ENCODE data around the gene TNRC18.
A peak's percentile ranks its signal among the peaks of the same experiment; 100 is the strongest.
"Not testable (repeated sequence)": the region's sequence is repeated elsewhere in the genome, so short reads cannot be mapped to it uniquely, and the experiment has no call there.

TNRC18 gene

DNA sequence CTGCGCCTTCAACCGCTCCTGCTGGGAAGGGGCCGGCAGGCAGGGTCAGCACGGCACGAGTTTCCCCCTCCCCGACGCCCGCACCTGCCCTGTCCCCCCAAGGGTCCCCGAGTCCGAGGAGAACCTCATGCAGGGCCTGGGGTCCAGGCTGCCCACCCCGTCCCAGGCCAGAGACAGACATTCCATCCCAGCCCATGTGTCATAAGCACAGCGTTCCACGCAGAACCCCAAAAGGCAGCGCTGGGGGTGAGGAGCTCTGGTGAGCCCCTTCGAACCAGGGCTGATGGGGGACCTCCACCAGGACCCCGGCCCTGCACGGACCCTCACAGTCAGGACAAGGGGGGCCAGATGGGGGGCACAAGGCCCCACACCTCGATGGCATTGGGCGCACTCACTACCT is 49.2 kb downstream of the TNRC18 start:
- DNase-seq = no peak

DNA sequence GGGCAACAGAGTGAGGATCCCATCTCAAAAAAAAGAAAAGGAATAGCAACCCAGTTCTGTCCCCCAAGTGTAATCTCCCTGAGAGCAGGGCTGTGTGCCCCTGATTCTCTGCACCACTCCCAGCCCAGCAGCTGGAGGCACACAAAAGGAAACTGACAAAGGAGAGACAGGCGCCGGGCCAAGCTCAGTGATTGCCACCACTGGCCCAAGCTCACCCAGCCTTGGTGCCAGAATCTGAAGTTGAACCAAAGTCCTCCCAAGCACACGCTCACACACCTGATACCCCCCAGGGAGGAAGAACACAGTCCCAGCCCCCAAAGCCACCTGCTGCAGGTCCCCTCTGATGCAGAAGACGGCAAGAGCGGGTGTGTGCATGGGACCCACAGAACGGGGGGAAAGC is 50.3 kb downstream of the TNRC18 start:
- no peak for DNase-seq

DNA sequence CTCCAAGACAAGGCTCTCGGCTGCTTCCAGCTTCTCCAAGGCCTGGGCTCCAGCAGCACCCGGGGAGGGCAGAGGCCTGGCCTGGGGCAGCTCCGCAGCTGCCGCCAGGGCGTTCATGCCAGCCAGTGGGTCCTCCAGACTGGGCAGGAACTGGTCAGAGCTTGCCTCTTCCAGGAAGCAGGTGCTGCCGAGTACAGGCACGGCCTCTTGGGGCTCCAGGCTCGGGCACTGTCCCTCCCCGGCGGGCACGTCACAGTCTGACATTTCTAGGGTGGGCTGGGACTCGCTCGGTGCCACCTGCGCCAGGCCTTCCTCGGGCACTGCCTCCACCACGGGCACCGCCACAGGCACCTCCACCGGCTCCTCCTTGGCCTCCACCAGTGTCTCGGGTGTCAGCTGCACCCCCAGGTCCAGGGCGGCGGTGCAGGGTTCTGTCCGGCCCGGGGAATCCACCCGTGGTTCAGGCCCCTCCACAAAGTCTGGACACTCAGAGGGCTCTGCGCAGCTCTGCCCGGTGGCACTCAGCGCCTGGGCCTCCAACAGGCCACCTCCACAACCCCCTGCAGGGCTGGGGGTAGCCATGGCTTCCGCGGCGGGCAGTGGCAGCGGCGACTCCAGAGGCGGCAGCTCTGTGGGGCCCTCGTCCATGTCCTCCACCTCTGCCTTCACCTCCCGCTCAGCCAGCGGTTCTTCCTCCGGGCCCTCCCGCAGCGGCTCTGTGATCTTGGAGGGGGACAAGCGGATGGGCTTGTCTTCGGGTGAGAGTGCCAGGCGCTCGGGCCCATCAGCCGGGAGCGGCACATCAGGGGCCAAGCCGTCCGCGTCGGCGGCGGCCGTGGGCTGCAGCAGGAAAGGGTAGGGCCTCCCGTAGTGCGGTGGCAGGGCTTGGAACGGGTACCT is 52.9 kb downstream of the TNRC18 start:
- DNase-seq = no peak

DNA sequence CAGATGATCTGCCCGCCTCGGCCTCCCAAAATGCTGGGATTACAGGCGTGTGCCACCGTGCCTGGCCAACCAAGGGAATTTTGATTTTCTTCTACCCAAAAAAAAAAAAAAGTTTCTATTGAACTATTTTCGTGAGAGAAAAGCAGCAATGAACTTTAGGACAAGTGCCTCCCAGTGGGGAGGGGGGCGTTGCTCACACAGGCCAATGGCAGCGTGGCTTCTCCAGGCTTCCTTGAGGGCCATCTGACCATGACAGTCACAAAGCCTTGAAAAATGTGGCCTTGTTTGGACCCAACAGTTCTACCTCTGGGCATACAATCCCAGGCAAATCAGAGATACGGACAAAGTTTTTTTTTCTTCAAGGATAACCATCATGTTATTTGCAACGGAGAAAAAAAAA is 56.0 kb downstream of the TNRC18 start:
- DNase-seq = no peak

DNA sequence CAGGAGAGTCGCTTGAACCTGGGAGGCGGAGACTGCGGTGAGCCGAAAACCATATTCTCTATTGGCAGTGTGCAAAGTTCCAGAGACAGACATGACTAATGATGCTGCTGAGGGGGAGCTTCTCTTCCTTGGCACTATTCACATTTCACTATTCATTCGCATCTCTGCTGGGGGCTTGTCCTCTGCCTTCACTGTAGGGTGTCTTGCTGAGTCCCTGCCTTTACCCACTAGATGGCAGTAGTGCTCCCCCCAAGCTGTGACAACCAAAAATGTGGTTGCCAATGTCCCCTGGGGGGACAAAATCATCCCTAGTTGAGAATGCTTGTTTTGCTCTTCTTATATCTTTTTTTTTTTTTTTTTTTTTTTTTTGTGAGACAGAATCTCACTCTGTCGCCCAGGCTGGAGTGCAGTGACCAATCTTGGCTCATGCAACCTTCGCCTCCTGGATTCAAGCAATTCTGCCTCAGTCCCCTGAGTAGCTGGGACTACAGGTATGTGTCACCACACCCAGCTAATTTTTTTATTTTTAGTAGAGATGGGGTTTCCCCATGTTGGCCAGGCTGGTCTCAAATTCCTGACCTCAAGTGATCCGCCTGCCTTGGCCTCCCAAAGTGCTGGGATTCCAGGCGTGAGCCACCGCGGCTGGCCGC is 57.5 kb downstream of the TNRC18 start:
- peak; percentile 57 for DNase-seq

DNA sequence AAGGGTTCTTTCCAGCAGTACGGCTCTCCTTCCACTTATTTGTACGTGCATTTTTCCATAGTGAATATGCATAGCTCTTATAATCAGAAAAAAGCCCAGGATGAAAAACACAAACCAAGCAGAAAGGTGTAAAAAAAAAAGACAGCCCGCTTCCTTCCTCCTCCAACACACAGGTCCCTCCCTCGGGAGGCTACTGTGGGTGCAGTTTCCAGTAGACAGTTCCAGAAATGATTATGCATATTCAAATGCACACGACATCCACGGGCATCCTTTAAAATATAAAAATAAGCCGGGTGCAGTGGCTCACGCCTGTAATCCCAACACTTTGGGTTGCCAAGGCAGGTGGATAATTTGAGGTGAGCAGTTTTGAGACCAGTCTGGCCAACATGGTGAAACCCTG is 59.9 kb downstream of the TNRC18 start:
- DNase-seq = no peak

DNA sequence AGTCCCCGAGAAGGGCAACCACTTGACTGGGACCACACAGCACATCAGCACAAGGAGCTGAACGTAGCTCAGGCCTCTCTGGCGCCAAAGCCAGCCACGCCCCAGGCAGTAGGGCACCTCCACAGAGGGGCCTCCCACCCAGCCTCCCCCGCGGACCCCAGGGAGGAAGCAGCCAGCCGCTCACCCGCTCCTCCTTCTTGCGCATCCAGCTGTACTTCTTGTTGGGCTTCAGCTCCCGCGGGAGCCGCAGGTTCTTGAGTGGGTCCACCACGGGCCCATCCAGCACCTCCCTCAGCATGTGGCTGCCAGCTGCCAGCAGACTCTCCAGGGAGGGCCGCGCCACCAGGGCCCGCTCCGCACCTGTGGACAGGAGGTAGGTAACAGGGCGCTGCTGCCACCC is 61.2 kb downstream of the TNRC18 start:
- DNase-seq = no peak

DNA sequence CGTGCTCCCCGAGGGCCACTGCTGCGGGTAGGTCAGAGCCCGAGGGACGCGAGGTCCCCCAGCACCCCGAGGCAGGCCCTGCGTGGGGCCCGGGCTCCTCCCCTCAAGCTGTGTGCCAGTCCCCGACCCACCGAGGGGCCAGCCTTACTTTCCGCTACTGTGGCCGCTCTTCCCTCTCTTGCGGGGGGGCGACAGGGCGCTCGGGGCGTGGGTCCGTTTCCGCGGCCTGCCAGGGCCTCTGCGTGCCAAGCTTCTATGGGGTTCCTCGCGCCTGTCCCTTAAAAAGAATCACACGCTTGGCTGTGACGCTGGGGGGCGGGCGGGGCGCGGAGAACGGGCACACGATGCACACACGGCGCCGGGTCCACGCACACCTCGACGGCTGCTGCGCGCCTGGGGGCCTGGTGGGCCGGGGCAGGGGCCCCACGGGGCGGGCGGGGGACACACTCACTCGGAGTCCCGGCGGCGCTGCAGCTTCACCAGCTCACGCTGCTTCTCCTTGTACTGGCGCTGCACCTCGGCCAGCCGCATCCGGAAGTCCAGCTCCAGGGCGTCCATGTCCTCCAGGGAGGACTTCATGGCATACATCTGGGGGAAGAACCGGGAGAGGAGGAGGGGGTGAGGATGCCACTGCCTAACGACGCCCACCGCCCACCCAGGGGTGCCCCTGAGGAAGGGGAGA is 62.0 kb downstream of the TNRC18 start:
- DNase-seq = no peak

DNA sequence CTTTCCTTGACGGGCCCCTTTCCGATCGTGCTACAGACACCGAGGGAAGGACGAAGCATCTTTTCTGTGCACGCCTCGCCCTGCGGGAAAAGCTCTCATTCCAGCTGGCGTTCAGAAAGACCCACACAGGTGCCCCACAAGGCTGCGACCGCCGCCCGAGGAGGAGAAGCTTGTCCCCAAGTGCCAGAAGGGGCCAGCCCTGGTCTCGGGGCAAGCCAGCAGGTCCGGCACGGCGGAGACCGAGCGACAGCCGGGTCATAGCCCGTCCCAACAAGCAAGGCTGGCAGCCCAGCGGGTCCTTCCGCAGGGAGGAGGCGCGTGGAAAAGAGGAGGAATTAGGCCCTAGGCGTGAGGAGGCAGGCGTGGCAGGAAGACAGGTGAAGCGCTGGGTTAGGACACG is 62.7 kb downstream of the TNRC18 start:
- DNase-seq = no peak

DNA sequence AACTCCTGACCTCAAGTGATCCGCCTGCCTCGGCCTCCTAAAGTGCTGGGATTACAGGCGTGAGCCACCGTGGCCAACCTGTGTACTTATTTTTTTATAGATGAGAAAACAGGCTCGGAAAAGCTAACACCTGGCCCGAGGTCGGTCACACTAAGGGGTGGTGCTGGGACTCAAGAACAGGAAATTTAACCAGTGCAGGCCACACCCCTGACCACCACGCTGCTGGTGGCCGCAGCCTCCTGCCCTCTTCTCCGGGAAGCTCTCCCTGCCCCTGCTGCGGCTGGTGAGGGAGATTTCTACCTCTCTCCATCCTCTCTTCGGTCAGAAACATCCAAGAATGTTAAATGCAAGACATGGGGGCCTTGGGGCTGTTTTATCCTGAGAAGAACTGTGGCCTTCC is 63.2 kb downstream of the TNRC18 start:
- no peak for DNase-seq

DNA sequence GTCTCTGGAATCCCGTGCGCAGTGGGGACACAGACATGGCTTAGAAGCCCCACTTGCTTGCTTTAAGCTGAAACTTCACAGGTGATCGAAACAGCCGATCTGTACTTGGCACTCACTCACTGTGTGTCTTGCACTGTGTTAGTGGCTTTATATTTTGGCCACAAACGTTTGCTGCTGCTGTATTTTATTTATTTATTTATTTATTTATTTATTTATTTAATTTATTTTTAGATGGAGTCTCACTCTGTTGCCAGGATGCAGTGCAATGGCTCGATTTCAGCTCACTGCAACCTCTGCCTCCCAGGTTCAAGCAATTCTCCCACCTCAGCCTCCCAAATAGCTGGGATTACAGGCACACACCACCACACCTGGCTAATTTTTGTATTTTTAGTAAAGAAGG is 63.6 kb downstream of the TNRC18 start:
- DNase-seq = not testable (repeated sequence)

DNA sequence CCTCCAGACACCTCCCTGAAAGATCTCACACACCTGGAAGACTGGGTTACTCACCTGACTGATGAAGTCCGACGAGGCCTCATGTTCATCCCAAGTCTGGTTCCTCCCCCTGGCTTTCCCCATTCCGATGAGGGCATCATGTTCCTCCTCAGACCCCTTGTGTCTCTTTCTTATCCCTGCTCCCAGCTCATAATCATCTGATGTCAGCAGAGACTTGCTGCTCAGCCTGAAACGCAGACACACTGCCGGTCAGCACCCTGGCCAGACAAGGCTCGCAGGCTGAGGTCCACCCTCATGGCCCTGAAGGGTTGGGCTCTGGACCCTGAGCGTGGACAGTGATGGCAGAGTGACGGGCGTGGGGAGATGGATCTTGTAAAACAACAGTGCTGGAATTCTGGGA is 64.3 kb downstream of the TNRC18 start:
- no peak for DNase-seq

DNA sequence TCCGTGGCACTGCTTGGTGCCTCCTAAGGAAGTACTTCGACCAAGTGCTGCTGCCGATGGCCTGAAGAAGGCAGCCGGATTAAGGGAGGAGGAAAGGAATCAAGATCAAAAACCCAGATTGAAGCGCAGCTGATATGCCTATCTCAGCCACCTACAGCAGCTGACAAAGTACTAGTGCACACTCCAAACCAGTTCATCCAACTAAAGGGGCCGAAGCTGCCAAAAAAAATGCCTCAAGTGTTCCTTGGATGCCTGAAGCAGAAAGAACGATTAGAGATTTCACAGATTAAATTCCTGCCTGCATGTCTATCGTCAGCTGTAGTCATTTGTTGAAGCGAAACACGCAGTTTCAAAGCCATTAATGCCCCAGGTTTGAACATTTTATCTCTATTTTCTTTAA is 65.7 kb downstream of the TNRC18 start:
- DNase-seq = no peak

DNA sequence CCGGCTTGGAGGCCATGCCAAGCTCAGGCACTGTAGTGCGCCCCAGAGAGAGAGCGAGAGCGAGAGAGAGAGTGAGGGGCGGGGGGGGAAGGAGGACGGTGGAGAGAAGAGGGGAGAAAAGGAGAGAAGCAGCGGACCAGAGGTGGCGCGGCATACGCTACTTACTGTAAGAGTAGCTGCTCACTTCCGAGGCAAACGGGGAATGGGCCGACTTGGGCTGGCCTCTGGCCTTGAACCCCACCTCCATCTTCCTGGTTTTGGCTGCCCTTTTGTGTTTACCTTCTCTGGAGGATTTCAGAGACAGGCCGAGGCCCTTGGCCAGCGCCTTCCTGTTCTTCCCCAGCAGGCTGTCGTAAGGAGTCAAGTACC is 66.9 kb downstream of the TNRC18 start:
- DNase-seq = no peak

DNA sequence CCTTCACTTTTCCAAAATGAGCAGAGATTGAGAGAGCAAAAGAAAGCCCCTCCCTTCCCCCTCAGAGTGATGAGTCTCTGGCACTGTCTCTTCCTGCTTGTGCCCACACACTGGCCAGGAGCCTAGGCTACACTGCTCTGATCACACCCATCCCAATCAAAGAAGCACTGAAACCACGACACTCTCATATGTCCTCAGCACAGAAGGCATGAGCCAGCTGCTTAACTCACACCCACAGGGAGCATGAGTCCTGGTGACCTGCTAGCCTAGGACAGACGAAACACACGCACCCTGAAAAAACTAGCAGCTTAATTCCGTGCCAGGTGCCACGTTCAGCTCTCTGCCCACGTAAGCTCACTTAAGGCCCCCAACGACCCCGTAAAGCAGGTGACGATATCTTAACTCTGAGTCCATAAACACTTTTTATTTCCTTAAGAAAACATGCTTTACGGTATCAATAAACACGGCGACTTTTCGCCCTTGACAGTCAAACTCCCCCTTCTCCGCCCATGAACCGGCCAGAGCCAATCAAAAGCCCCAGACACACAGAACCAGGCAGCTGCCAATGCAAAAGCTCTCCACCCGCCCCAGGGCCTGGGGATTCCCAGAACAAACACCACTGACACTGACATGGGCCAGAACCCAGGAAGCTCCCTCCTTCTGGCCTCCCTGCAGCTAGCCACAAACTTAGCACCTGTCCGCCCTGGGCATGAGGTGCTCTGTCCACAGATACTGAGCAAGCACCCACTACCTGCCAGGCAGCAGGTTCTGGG is 69.0 kb downstream of the TNRC18 start:
- no peak for DNase-seq

DNA sequence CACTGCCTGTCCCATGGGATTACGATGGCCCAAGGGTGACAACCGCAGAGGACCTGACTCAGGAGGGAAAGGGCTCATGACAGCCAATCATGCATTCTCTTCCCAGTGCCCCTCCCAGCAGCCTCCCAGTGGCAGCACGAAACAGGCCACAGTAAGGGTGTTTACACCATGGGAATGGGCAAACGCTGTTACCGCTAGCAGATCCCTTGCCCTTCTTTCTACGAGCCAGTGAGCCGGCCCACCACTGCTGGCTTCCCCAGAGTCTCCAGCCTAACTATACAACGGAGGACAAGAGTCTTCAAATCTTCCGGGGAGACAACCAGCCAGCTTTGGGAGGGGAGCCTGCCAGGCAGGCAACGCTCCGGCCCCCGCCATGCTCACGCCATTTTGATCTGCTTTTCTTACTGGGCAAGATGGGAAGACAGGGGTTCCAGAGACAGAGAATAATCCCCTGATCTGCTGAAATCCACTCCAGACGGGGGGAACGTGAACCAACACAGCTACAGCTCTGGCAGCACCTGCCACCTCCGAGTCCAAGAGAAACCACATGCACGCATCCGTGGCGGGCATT is 71.1 kb downstream of the TNRC18 start:
- DNase-seq = no peak

DNA sequence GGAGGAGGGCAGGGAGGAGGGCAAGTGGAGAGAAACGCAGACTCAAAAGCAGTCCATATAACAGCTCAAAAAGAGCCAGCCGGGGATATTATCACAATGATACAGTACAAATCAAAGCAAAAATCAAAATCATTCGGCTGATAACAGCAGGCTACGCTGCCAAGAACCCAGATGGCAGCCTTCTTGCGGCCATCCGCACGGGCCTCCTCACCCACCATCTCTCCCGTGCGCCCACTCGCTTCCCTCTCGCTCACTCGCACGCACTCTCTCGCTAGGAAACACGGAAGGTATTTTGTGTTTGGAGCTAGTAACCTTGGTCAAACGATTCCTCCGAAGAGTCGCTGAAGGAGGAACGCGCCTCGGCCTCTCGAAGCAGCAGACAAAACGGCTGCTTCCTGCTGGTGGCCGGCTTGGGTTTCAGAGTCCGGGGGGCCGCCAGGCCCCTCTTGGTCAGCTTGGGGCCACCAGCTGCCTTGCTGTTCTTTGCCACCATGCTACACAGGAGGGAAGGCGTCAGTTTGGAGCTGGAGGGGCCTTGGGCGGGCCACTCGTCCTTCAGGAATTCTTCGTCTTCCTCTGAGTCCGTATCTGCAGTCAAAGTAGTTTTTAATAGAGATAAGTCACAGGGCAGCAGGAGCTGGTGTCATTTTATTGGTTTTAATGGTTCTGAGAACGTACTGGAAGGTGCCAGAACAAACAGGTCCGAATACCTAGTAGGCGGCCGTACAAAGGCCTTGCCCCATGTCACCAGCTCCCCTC is 71.9 kb downstream of the TNRC18 start:
- no peak for DNase-seq

DNA sequence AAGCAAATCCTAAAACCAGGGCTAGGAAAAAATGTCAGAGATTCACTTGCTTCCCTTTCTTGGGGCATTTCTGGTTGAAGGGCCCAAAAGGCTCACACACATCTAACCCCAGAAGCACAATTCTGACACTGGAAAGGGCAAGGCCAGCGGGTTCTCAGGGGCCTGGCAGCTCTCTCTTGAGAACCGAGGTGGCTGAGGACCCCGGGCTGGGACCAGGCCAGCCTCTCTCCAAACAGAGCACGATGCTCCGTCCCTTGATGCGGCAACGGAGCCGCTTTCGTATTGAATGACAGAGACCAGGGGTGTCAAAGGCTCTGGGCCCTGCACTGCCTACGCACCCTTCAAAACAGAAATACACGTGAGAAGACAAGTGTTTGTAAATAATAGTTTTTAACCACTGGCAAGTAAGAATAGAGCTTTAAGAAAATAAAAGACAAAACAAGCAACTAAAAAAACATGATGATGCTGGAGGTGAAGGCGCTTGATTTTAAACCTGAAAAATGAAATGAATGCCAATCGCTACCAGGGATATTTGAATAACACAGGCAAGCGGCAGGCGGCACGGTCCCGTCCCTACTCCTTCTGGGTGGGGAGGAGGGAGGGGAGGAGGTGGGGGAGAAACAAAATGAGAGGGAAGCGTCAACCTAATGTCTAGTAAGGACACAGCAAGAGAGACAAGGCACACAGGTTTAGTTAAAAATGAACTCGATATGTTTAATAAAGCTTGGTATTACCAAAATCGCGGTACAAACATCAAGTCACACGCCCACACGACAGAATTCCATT is 72.8 kb downstream of the TNRC18 start:
- no peak for DNase-seq

DNA sequence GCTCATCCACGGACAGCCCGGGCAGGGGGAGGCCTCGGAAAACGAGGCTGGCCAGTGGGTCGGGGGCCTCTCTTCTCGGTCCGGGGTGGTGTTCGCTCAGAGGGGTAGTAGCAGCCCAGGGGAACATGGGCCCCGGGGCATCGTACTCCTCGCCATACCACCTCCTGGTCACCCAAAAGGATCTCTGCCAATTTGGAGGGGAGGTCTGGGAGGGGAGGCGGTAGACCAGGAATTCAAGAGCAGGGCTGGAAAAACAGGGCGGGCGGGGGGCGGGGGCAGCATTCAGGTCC is 73.5 kb downstream of the TNRC18 start:
- DNase-seq = no peak

DNA sequence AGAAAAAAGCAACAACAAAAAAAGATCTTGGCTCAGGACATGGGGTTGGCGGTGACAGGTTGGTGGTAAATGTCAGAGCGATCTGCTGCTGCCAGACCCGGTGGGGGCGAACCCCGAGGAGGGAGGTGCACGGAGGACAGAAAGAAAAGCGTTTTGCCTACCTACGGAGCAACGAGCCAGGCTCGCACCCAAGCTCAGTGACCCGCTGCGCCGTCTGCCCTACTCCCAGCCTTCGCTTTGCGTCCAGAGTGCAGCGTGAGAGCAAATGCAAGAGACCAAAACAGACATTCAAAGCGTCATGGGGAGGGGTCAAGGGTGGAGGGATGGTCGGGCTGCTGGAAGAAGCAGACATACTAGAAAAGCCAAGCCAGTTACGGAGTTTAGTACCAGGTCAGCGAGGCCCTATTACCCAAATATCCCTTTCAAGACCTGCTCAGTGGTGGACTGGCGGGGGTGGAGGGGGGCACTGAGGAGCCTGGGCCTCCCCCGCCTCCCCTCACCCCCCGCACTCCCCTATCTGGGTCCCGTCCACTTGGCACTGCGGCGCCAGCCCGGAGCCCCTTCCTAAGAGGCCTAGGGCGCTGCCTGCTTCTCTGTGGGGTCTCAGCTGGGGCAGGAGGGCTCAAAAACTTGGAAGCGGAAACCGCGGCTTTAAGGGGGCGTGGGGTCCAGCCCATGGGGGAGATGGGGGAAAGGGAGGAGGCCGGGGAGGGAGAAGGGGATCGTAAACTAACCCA is 74.0 kb downstream of the TNRC18 start:
- no peak for DNase-seq

DNA sequence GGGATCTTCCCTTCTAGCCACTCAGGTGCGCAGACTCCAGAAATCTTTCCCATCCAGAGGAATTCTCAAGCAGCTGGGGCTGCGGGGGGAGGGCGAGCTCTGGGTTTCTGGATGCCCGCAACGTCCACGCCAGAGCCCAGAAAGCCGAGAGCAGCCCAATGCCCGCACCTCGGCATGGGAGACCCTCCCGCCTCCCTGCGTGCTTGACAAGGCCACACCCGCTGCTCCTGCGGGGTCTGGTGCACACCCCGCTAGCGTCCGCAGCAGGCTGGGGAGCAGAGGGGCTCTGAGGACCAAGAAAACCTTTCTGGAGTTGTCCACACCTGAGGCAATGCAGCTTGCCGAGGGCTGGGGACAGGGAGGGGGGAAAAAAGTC is 74.6 kb downstream of the TNRC18 start:
- no peak for DNase-seq

Measured in GDM1 (cell line).